GM19023 (cell line): ENCODE measurements around the gene CREB3L2.
A peak's percentile ranks its signal among the peaks of the same experiment; 100 is the strongest.
"Not testable (repeated sequence)": the region's sequence is repeated elsewhere in the genome, so short reads cannot be mapped to it uniquely, and the experiment has no call there.

Source experiments
- ATAC-seq: cut with Tn5 transposase; IDR thresholded peaks from one replicate; pipeline ENCODE4 v1.9.1; 2021; ENCODE audit warnings: mild to moderate bottlenecking, moderate library complexity; ENCODE audit not compliant: unreplicated experiment

Gene CREB3L2, protein sequence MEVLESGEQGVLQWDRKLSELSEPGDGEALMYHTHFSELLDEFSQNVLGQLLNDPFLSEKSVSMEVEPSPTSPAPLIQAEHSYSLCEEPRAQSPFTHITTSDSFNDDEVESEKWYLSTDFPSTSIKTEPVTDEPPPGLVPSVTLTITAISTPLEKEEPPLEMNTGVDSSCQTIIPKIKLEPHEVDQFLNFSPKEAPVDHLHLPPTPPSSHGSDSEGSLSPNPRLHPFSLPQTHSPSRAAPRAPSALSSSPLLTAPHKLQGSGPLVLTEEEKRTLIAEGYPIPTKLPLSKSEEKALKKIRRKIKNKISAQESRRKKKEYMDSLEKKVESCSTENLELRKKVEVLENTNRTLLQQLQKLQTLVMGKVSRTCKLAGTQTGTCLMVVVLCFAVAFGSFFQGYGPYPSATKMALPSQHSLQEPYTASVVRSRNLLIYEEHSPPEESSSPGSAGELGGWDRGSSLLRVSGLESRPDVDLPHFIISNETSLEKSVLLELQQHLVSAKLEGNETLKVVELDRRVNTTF

DNA sequence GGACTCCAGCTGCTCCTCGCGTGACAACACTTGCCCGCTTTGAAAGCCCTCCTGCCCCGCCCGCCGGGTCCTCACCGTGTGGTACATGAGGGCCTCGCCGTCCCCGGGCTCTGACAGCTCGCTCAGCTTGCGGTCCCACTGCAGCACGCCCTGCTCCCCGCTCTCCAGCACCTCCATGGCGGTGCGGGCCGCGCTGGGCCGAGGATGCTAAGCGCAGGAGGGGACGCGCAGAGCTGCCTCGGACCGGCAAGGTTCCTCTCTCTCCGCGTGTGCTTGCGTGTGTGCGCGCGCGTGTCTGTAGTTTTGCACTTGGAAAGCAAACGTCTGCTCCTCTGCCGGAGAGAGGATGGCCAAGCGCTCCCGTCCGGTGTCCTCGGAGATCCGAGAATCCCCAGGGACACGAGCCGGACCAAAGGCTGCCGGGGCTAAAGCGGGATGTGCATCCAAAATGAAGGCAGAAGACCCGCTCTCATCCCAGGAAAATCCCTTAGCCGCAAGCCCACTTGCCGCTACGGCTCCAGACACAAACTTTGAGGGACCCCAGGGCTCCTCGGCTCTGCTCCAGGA lies at the start of gene CREB3L2:
Gene CREB3L2 (minus strand): TSS at position 558 of the 567 bp plus-strand sequence. CDS start 381 bp downstream, at position 177.
- peak; percentile 41 for ATAC-seq

DNA sequence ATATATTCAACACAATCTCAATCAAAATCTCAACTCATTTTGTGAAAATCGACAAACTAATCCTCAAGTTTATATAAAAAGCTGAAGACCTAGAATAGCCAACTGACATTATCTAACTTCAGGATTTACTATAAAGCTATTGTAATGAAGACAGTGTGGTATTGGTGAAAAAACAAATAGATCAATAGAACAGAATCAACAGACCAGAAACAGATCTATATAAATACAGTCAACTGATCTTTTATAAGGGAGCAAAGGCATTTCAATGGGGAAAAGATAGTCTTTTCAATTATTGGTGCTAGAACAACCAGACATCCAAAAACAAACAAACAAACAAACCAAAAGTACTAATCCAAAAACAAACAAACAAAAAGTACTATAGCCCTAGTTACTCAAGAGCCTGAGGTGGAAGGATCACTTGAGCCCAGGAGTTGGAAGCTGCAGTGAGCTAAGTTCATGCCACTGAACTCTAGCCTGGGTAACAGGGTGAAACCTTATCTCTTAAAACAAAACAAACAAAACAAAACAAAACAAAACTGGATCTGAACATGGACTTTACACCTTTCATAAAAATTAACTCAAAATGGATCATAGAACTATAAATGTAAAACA lies 47.7 kb upstream of the CREB3L2 start:
- ATAC-seq, result no peak

DNA sequence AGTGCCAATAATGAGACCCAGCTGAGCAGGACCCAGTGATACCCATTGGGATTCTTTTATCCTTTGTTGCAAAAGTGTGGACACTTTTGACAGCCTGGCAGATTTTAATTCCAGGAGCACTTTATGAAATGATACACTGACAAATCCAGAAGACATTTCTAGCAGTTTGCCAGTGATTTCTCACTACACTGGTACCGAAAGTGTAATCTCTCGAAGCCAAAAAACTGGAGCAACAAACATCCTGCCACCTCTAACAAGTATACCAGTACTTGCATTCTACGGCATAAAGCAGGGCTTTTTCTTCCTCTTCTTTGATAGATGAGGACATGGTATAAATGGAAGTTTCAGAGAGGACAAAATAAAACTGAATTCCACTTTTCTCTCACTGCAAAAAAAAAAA lies 46.0 kb upstream of the CREB3L2 start:
- no peak for ATAC-seq

DNA sequence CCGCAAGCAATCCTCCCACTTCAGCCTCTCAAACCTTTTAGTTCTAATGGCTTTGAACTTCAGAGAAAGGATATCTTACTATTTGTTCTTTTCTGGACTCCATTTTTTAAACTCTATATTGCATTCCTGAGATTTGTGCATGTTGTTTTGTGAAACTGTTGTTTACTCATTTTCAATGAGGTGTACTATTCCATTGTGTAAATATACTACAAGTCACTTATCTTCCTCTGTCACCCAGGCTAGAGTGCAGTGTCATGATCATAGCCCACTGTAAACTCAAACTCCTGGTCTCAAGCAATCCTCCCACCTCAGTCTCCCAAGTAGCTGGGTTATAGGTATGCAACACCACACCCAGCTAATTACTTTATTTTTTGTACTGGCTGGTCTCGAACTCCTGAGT lies 43.0 kb upstream of the CREB3L2 start:
- ATAC-seq, result no peak

DNA sequence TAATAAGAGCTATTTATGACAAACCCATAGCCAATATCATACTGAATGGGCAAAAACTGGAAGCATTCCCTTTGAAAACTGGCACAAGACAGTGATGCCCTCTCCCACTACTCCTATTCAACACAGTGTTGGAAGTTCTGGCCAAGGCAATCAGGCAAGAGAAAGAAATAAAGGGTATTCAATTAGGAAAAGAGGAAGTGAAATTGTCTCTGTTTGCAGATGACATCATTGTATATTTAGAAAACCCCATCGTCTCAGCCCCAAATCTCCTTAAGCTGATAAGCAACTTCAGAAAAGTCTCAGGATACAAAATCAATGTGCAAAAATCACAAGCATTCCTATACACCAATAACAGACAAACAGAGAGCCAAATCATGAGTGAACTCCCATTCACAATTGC lies 38.2 kb upstream of the CREB3L2 start:
- ATAC-seq, result not testable (repeated sequence)

DNA sequence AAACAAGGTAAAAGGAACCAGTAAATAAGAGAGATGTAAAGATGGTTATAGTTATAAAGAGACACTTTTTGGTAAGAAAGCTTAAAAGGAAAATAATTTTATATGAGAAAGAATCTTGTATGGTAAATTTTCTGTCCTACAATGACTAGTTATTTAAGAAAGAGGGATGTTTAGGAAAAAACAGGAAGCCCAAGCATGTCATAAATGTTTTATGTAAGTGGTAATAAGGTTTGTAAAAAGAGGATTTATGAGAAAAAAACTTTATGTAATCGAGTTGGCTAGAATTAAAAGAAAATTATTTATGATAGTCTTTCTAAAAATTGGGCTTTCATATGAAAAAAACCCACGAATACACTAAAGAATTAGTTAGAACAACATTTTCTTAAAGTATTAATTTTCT lies 34.2 kb upstream of the CREB3L2 start:
- ATAC-seq, result no peak

DNA sequence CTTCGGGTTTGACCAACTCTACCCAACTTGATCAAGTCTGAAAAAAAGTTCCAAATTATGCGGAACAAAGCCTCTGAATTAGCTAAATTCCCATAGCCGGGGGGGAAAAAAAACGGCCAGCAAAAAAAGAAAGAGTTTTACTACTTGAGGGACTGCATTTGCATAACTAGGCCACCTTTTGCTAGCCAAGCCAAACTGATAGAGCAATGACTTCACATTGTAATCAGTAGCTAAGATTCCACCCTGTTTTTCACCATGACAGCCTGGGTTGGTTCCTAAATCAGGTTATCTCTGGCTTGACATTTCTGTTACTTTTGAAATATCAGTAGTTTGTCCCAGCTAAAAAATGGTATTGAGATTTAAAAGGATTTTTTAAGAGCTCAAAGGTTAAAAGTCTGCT lies 31.4 kb upstream of the CREB3L2 start:
- no peak for ATAC-seq

DNA sequence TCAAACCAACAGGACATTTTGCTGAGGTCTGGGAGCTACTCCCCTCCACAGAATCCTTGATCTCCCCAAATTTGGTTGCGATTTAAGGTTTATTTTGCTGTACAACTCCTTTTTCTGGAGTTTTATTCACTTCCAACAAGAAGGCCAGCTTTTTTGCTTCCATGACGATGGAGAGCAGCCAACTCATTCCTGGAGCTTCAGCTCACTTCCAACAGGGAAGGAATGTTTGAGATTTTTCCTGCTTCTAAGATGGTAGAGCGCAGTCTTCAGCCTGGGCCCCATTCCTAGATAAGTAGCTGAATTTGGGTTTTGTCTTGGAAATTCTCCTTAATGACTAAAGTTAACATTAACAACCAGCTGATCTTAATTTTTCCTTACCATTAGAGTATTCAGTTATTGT lies 30.9 kb upstream of the CREB3L2 start:
- ATAC-seq, result no peak

DNA sequence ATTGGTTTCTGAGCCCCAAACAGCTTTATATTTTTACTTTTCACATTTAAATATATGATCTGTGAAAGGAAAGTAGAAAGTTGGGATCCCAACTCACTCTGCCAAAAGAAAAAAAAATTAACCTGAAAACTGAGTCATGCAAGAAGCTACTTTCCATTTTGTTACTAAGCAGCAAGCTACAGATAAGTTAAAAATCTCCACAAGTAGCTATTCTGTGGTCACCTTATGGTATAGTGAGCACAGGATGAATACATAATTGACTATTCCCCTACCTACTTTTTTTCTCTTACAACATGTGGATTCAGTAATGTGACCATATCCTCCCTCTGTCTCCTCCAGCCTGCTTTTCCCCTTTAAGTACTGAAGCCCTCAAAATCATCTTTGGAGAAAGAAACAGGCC lies 30.3 kb upstream of the CREB3L2 start:
- no peak for ATAC-seq

DNA sequence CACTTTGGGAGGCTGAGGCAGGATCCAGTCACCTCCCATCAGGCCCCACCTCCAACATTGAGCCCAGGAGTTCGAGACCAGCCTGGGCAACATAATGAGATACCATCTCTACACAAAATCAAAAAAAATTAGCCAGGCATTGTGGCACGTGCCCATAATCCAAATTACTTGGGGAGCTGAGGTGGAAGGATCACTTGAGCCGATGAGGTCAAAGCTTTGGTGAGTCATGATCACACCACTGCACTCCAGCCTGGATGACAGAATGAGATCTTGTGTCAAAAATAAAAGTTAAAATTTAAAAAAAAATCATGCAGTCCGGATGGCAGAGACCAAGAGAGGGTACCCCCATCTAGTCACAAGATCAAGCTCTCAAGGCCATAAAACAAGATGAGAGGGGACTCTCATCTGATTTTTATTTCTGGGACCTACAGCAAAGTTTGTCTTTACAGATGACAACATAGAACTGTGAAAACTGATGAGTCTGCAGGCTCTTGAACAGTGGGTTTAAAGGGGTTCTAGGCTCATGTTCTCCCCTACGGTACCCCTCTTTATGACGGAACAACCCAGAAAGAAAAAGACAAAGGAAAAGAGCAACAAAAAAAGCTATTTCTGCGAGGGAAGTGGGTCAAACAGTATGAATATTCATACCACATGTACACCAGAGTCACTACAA lies 28.9 kb upstream of the CREB3L2 start:
- ATAC-seq, result no peak

DNA sequence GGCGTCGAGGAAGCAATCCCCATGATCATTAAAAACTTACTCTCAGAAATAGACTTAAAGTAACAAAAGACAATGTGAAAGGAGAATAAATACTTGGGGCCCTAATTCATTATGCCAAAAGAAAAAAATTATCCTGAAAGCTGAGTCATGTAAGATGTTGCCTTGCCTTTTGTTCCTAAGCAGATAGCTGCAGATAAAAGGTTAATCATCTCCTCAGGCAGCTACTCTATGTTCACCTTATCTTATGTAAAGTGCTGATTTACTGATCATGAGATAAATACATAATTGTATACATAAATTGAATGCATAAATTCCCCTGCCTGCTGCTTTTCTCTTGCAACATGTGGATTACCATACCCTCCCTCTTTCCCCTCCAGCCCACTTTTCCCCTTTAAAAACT lies 28.1 kb upstream of the CREB3L2 start:
- no peak for ATAC-seq

DNA sequence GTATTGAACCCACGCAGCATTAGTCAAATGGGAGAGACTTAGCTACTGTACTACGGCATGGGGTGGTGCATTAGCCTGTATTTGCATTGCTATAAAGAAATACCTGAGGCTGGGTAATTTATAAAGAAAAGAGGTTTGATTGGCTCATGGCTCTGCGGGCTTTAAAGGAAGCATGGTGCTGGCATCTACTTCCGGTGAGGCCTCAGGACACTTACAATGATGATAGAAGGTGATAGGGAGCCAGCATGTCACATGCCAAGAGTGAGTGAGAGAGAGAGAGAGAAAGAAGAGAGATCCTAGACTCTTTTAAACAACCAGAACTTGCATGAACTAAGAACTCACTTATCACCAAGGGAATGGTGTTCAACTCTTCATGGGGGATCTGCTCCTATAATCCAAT lies 27.2 kb upstream of the CREB3L2 start:
- ATAC-seq, result no peak

DNA sequence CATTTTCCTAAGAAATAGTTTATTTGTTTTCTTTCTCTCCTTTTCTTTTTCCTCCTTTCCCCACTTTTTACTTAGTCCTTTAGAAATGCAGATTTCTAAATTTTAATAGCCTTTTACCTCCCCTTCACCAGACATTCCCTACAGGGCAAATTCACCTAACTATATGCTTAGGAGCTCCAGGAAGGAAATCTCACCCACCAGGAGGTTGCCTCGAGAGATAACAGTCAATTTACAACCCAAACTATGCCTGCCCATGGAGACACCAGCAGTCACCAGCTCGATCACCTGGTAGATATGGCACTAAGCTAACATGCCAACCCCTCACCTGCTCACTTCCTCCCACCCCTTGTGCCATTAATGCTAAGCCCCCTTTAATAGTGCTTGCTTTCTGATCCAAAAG lies 25.2 kb upstream of the CREB3L2 start:
- no peak for ATAC-seq

DNA sequence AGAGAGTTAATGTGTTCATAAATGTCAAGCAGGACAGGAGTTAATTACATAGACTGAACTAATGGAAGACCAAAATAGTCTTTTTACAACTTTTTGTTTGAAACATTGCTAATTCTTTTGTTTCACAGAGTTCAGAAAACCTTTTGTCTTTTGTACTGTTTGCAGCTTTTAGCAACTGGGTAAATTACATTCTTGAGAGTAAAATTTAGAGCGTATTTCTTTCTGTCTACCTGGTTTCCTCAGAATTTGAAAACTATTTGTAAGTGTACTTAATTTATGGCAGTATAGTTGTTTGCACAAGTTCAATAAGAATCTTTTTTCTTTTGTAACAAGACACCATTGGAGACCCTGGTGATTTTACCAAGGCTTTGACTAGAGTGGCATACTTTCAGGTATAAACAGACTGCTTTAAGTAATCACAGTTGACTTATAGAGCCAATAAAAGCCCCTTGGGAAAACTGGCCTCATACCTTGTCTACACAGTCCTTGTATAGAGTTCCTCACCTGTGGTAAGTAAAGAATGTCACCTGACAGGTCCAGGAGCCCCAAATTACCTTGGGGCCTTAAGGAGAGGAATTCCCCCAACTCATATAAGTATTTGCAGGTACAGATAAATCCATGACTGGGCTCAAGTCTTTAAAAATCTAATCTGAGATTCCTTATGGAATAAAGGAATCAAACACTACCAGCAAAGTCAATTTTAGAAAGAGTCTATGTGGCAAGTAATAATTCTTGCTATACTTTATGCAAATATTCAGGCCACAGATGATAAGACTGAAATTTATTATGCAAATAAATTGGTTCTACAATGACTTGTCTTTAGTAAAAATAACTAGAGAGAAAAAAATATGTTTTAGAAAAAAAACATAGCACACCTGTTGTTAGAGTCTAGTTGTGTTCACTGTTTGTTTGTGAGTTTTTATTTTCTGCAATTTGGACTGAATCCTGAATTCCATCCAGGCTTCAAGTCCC lies 23.6 kb upstream of the CREB3L2 start:
- no peak for ATAC-seq

DNA sequence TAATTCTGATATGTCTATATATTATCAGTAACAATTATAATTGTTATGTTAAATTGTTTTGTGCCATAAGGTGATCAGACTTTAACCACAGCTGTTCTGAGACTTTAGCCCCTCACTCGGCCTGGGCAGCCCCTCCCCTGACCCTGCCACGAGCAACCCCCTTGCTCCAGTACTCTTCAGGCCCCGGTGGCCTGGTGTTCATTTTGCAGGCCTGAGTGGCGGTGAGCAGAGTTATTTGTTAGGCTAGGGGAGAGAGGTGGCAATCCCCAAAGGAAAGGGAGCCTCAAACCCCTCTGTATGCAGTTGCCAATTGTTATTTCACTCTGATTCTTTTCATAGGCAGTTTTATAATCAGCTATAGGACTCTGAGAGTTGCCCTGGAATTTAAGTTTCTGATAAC lies 22.9 kb upstream of the CREB3L2 start:
- ATAC-seq, result no peak

DNA sequence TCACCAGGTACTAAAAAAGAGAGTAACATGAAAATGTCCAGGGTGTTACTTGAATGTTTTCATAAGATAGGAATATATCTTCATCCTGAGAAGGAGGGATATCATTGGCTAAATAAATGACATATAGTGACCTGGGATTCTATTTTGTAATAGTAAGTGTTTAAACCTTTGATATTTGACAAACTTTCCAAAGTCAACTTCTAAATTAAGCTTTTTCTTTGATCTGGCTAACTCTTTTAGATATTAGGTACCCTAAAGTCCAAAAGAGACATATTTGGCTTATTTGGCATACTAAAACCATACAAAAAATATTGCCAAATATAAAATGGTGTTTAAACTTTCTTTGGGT lies 22.4 kb upstream of the CREB3L2 start:
- ATAC-seq, result no peak

DNA sequence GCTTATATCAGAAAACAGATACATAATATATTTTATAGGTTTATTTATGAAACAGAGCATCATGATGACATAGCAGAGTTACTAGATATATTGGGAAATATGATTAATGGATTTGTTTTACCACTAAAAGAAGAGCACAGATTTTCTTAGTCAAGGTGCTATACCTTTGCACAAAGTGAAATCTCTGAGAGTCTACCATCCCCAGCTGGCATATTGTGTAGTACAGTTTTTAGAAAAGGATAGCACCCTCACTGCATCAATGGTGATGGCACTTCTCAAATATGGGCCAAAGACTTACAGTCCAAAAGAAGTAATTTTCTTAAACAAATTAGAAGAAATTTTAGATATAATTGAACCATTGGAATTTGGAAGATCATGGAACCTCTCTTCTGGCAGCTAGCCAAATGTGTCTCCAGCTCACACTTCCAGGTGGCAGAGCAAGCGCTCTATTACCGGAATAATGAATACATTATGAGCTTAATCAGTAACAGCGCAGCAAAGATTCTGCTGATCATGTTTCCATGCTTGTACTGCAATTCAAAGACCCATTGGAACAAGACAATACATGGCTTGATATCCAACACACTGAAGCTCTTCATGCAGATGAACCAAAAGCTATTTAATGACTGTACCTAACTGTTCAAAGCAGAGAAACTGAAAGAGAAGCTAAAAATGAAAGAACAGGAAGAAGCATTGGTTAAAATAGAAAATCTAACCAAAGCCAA lies 21.9 kb upstream of the CREB3L2 start:
- ATAC-seq, result peak; percentile 78

DNA sequence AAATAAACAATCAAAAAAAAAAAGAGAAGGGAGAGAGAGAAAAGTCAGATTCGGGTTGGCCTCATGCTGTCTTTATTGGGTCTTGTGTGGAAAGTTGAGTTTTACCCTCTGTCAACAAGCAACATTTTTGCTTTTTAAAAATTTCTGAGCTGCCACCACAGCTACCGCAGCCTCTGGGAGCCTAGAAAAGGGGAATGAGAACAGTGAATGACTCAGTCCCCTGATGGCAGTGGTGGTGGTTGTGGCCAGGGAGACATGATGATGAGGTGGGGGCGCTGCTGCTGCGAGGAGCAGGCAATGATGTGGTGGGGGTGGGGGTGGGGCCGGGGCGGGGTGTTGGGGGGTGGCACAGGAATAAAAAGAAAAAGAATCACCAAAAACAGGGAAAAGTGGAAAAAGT lies 20.0 kb upstream of the CREB3L2 start:
- ATAC-seq, result no peak

DNA sequence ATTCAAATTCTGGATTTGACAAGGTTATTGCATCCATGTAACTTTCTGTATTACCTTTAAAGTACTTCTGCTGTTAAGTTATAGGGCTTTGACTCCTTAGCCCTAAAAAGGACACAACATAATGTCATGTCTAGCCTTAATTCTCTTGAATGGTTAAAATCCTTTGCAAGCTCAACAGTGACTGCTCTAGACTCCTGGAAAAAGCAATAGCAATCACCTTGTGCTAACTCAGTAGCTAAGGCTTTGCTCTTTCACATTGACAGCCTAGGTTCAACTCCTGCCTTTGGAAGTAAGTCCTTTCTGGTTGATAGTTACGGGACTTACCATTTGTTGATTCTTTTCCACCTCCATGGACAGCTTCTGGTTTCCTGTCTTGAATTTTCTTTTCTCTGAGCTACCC lies 16.1 kb upstream of the CREB3L2 start:
- no peak for ATAC-seq

DNA sequence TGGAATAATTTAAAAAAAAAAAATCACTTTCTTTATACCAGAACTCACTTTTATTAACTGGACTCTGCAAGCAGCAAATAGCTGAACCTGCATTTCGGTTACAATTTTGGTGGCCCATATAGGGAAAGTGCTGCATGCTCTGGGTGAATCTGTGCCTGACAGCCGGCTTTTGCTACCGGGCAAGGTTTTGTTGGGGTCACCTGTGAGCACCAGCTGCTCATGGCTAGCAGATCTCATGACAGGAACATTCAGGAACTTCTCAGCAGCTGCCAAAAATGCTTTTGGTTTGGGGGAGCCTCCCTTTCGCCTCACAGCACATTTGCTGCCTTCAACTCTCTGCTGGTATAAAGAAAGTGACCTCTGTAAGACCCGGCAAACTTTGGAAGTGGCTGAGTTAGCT lies 13.2 kb upstream of the CREB3L2 start:
- ATAC-seq, result no peak
